Prostate gland (tissue), 2 donors: Measurements from ENCODE around the gene TAF11.

Experiments used
- CTCF ChIP-seq, 4 experiments: fragments of 200-600 bp in 2 of 4; fragments of 450-650 bp in 2 of 4; sonication (generic) in 2 of 4; IDR thresholded peaks; 1 replicate in 3 of 4; 2 replicates in 1 of 4; pipeline ENCODE4 v1.5.1; 2016 to 2019; ENCODE audit warnings: antibody characterized with exemption in 4 of 4, mild to moderate bottlenecking in 2 of 4, moderate library complexity in 2 of 4
- POLR2AphosphoS5 ChIP-seq: sonication (generic); formaldehyde crosslinking; IDR thresholded peaks from one replicate; pipeline ENCODE4 v1.6.1; 2017; ENCODE audit warnings: antibody characterized with exemption

GRCh38 chr6:34924831-34925625, 37.2 kb upstream of the TAF11 start:
- TF ChIP-seq CTCF (IDR thresholded peaks at IDR 0.05) (no peak), POLR2AphosphoS5 (no peak)
